SU-DHL-6 (cell line): ENCODE data around the gene CTXND1.

Source experiments
- H2AFZ ChIP-seq: fragments of 200-600 bp; sonication (generic); 2 replicates; pipeline ENCODE4 v1.6.1; 2014; ENCODE audit warnings: low read depth, mild to moderate bottlenecking, moderate library complexity, mixed read lengths, antibody characterized with exemption, low read length; ENCODE audit not compliant: severe bottlenecking
- H3F3A ChIP-seq: fragments of 200-600 bp; shearing (Covaris generic); 2 replicates; pipeline ENCODE4 v1.6.0; 2016; ENCODE audit warnings: antibody characterized with exemption, mild to moderate bottlenecking; ENCODE audit not compliant: insufficient read depth
- H3K27ac ChIP-seq: fragments of 200-600 bp; sonication (generic); 2 replicates; pipeline ENCODE4 v1.5.1; 2016; ENCODE audit warnings: low read depth, mild to moderate bottlenecking, low read length, moderate library complexity, mixed read lengths
- H3K27me3 ChIP-seq: fragments of 200-600 bp; sonication (generic), shearing (Covaris generic); 2 replicates; pipeline ENCODE4 v1.6.0; 2014; ENCODE audit warnings: mild to moderate bottlenecking, low read length
- H3K36me3 ChIP-seq: fragments of 200-600 bp; sonication (generic); 2 replicates; pipeline ENCODE4 v1.6.1; 2014; ENCODE audit warnings: mild to moderate bottlenecking, low read length, mixed read lengths
- H3K4me2 ChIP-seq: fragments of 300-600, 200-600 bp; shearing (Covaris generic), sonication (generic); 2 replicates; pipeline ENCODE4 v1.6.0; 2014; ENCODE audit warnings: low read length, low read depth, mild to moderate bottlenecking; ENCODE audit not compliant: poor library complexity, severe bottlenecking
- H3K4me3 ChIP-seq: fragments of 200-600 bp; sonication (generic); 2 replicates; pipeline ENCODE4 v1.5.1; 2014; ENCODE audit warnings: antibody characterized with exemption, low read length, mild to moderate bottlenecking, mixed read lengths; ENCODE audit not compliant: insufficient read depth, poor library complexity, severe bottlenecking
- H3K79me2 ChIP-seq: fragments of 200-600 bp; sonication (generic); 2 replicates; pipeline ENCODE4 v1.6.1; 2014; ENCODE audit warnings: mild to moderate bottlenecking, low read length, moderate library complexity; ENCODE audit not compliant: insufficient read depth
- H3K9ac ChIP-seq: fragments of 200-600 bp; sonication (generic); 2 replicates; pipeline ENCODE4 v1.7.0; 2014; ENCODE audit warnings: mild to moderate bottlenecking, low read length
- H3K9me2 ChIP-seq: fragments of 200-600 bp; sonication (generic); replicated peaks from 2 replicates; pipeline ENCODE4 v1.6.1; 2014; ENCODE audit warnings: low read length; ENCODE audit not compliant: insufficient read depth
- H3K9me3 ChIP-seq: fragments of 200-600 bp; sonication (generic); 2 replicates; pipeline ENCODE4 v1.6.1; 2014; ENCODE audit warnings: low read length, mixed read lengths; ENCODE audit not compliant: insufficient read depth
- H4K20me1 ChIP-seq: fragments of 200-600 bp; sonication (generic); 2 replicates; pipeline ENCODE4 v1.6.1; 2014; ENCODE audit warnings: low read depth, mild to moderate bottlenecking, antibody characterized with exemption, low read length, moderate library complexity, mixed read lengths
- EZH2phosphoT487 ChIP-seq: fragments of 200-600 bp; sonication (generic), shearing (Covaris generic); conservative IDR thresholded peaks from 2 replicates; pipeline ENCODE4 v1.6.1; 2018; ENCODE audit warnings: mild to moderate bottlenecking, antibody characterized with exemption, low read length, moderate library complexity, mixed read lengths
- TF ChIP-seq, protein P1 (sequence below): fragments of 200-600 bp; sonication (generic); IDR thresholded peaks from one replicate; pipeline ENCODE4 v1.5.1; 2017; ENCODE audit warnings: antibody characterized with exemption, mild to moderate bottlenecking, low read length, moderate library complexity; ENCODE audit not compliant: insufficient read depth, poor library complexity, severe bottlenecking

CTXND1 gene

GRCh38 chr15:80202016-80202315 lies 50.0 kb downstream of the CTXND1 start:
- no peak overlapping the region for H3K4me2 ChIP-seq
- no peaks in the 10 kb centered on the region for H3K36me3 ChIP-seq
- H3K27me3 ChIP-seq: no peaks in the 10 kb centered on the region
- no peaks in the 10 kb centered on the region for H3K79me2 ChIP-seq
- no peak overlapping the region for H3K4me3 ChIP-seq
- TF ChIP-seq, protein P1, sequence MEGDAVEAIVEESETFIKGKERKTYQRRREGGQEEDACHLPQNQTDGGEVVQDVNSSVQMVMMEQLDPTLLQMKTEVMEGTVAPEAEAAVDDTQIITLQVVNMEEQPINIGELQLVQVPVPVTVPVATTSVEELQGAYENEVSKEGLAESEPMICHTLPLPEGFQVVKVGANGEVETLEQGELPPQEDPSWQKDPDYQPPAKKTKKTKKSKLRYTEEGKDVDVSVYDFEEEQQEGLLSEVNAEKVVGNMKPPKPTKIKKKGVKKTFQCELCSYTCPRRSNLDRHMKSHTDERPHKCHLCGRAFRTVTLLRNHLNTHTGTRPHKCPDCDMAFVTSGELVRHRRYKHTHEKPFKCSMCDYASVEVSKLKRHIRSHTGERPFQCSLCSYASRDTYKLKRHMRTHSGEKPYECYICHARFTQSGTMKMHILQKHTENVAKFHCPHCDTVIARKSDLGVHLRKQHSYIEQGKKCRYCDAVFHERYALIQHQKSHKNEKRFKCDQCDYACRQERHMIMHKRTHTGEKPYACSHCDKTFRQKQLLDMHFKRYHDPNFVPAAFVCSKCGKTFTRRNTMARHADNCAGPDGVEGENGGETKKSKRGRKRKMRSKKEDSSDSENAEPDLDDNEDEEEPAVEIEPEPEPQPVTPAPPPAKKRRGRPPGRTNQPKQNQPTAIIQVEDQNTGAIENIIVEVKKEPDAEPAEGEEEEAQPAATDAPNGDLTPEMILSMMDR: no peak
- no peak for TF ChIP-seq EZH2phosphoT487
- H3F3A ChIP-seq: no peaks in the 10 kb centered on the region
- H3K9me2 ChIP-seq: no peaks in the 10 kb centered on the region
- no peak overlapping the region for H3K27ac ChIP-seq
- no peaks in the 10 kb centered on the region for H4K20me1 ChIP-seq
- H3K9ac ChIP-seq: no peak overlapping the region
- no peaks in the 10 kb centered on the region for H3K9me3 ChIP-seq
- no peak overlapping the region for H2AFZ ChIP-seq

GRCh38 chr15:80201256-80202015 lies 50.6 kb downstream of the CTXND1 start:
- TF ChIP-seq, protein P1: no peak
- no peak for TF ChIP-seq EZH2phosphoT487
- Histone ChIP-seq H3K27me3 (no peaks in the 10 kb centered on the region), H3F3A (no peaks in the 10 kb centered on the region), H3K9me2 (no peaks in the 10 kb centered on the region), H3K27ac (no peak overlapping the region), H2AFZ (no peak overlapping the region), H3K4me2 (no peak overlapping the region), H3K4me3 (no peak overlapping the region), H3K9me3 (no peaks in the 10 kb centered on the region), H3K36me3 (no peaks in the 10 kb centered on the region), H3K79me2 (no peaks in the 10 kb centered on the region), H4K20me1 (no peaks in the 10 kb centered on the region), H3K9ac (no peak overlapping the region)

- Histone ChIP-seq H3K9me3 (no peaks in the 10 kb centered on the region), H3K4me2 (no peak overlapping the region)
- TF ChIP-seq EZH2phosphoT487: no peak
- TF ChIP-seq, protein P1: no peak
Observed at GRCh38 chr15:80199869-80200268, 52.1 kb downstream of the CTXND1 start.

More at GRCh38 chr15:80199869-80200268, 52.1 kb downstream of the CTXND1 start:
- Histone ChIP-seq H3K4me3 (no peak overlapping the region), H3K27ac (no peak overlapping the region), H2AFZ (no peak overlapping the region), H3K9ac (no peak overlapping the region), H4K20me1 (no peaks in the 10 kb centered on the region), H3K36me3 (no peaks in the 10 kb centered on the region), H3F3A (no peaks in the 10 kb centered on the region), H3K9me2 (no peaks in the 10 kb centered on the region), H3K79me2 (no peaks in the 10 kb centered on the region), H3K27me3 (no peaks in the 10 kb centered on the region)
